LNCaP clone FGC (cell line): ENCODE results near the gene CLN6.

Source experiments
- DNase-seq: peaks from one replicate; pipeline ENCODE4 v3.0.0-alpha.2; 2011; ENCODE audit warnings: low read depth
- H3K4me3 ChIP-seq: 2 replicates; pipeline ENCODE4 v1.5.1; 2011; ENCODE audit warnings: mild to moderate bottlenecking, low read depth, low read length, control low read depth
- TF ChIP-seq, protein P1 (sequence below): IDR thresholded peaks from 2 replicates; pipeline ENCODE4 v1.5.1; 2012; ENCODE audit warnings: mild to moderate bottlenecking; ENCODE audit not compliant: control insufficient read depth, insufficient read depth; ENCODE audit errors: extremely low read depth

The CLN6 gene

GRCh38 chr15:68220967-68221366 lies 8.6 kb downstream of the CLN6 start:
- no peak overlapping the region for H3K4me3 ChIP-seq
- no peak for DNase-seq
- TF ChIP-seq, protein P1, sequence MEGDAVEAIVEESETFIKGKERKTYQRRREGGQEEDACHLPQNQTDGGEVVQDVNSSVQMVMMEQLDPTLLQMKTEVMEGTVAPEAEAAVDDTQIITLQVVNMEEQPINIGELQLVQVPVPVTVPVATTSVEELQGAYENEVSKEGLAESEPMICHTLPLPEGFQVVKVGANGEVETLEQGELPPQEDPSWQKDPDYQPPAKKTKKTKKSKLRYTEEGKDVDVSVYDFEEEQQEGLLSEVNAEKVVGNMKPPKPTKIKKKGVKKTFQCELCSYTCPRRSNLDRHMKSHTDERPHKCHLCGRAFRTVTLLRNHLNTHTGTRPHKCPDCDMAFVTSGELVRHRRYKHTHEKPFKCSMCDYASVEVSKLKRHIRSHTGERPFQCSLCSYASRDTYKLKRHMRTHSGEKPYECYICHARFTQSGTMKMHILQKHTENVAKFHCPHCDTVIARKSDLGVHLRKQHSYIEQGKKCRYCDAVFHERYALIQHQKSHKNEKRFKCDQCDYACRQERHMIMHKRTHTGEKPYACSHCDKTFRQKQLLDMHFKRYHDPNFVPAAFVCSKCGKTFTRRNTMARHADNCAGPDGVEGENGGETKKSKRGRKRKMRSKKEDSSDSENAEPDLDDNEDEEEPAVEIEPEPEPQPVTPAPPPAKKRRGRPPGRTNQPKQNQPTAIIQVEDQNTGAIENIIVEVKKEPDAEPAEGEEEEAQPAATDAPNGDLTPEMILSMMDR = no peak

DNA sequence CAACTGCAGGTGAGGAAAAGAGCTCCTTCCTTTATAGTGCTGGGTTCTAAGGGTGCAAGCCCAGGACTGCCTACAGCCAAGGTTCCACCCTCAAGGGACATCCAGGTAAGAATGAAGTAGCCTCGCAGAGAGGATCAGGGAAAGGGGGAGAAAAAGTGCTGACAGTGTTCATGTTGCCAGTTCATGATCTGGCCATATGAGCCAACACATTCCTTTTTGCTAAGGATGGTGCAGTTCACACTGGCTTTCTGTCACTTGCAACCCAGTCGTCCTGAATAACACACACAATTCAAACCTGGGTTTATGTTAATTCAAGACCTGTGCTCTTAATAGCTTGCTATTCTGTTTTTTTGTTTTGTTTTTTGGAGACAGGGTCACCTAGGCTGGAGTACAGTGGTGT lies 9.0 kb downstream of the CLN6 start:
- no peak overlapping the region for H3K4me3 ChIP-seq
- DNase-seq = no peak

GRCh38 chr15:68218847-68219798 lies 10.4 kb downstream of the CLN6 start:
- TF ChIP-seq, protein P1 = no peak
- no peak overlapping the region for H3K4me3 ChIP-seq
- no peak for DNase-seq

More for the DNA sequence above, 9.0 kb downstream of the CLN6 start:
- TF ChIP-seq, protein P1 = no peak

GRCh38 chr15:68218331-68218730 lies 11.2 kb downstream of the CLN6 start:
- no peak overlapping the region for H3K4me3 ChIP-seq
- TF ChIP-seq, protein P1 = no peak
- DNase-seq = no peak

- no peak for DNase-seq
- TF ChIP-seq, protein P1 = no peak
- no peak overlapping the region for H3K4me3 ChIP-seq
Measured at GRCh38 chr15:68217341-68217740, 12.2 kb downstream of the CLN6 start.

- DNase-seq = no peak
- no peak overlapping the region for H3K4me3 ChIP-seq
- TF ChIP-seq, protein P1 = no peak
Measured at GRCh38 chr15:68214838-68215254, 14.7 kb downstream of the CLN6 start.
